Adrenal gland (tissue), 12 donors: ENCODE measurements around the gene GOLT1B. TPM values are rescaled to one million over a fixed set of nuclear protein-coding genes. Genes with fewer than 3 reads are reported as not detected.
"Not testable (repeated sequence)": the region's sequence is repeated elsewhere in the genome, so short reads cannot be mapped to it uniquely, and the experiment has no call there.

Source experiments
- DNase-seq, 7 donors: peaks; one replicate each; pipeline ENCODE4 v3.0.0-alpha.2; 2019 to 2020
- H3K27ac ChIP-seq, 5 donors: fragments of 200-600 bp; sonication (generic) in 4 of 5; 1 replicate in 3 of 5; 2 replicates in 2 of 5; pipeline versions ENCODE4 v1.5.1 to v1.8.0; 2016 to 2020; ENCODE audit warnings: mild to moderate bottlenecking in 1 of 5
- H3K27me3 ChIP-seq: fragments of 200-600 bp; 2 replicates; pipeline ENCODE4 v1.8.0; 2021
- H3K36me3 ChIP-seq, 2 donors: fragments of 200-600 bp; replicated peaks in 1 of 2; 1 replicate in 1 of 2; 2 replicates in 1 of 2; pipeline versions ENCODE4 v1.5.1 to v1.8.0; 2018 to 2022
- H3K4me1 ChIP-seq, 2 donors: fragments of 200-600 bp; replicated peaks in 1 of 2; 1 replicate in 1 of 2; 2 replicates in 1 of 2; pipeline versions ENCODE4 v1.5.1 to v1.8.0; 2018 to 2021
- H3K4me3 ChIP-seq, 4 donors: fragments of 200-600 bp; sonication (generic) in 3 of 4; one replicate each; pipeline ENCODE4 v1.5.1; 2016 to 2018
- H3K9me3 ChIP-seq, 3 donors: fragments of 200-600 bp; sonication (generic) in 1 of 3; replicated peaks in 1 of 3; 1 replicate in 2 of 3; 2 replicates in 1 of 3; pipeline versions ENCODE4 v1.5.1 to v1.8.0; 2016 to 2021
- POLR2A ChIP-seq, 2 donors: fragments of 450-650 bp; IDR thresholded peaks; one replicate each; pipeline ENCODE4 v1.6.1; 2017; ENCODE audit warnings: antibody characterized with exemption in 2 of 2, mild to moderate bottlenecking in 2 of 2, moderate library complexity in 1 of 2
- WGBS, 4 donors: extraction: QIAGEN DNeasy Blood & Tissue Kit in 2 of 4; methylation state at CpG; one replicate each; pipeline versions ENCODE4 v1.1.5 to v1.1.7; 2013 to 2017; 5-methylcytosine and 5-hydroxymethylcytosine counted together
- intact Hi-C, 2 donors: fragments of 100-400 bp; cut with DNase I; formaldehyde crosslinking; loops; one replicate each; pipeline versions ENCODE4 v1.14.1 to v1.15.0; 2022 to 2023
- polyA plus RNA-seq, 3 donors: library from polyadenylated mRNA; stranded (reverse); fragments of 200-250 nt in 2 of 3; fragments of 350-450 nt in 1 of 3; fragmentation: Illumina TruSeq in 1 of 3; extraction: RNeasy Lipid Tissue Mini Kit (QIAGEN cat#74804) in 1 of 3; gene quantifications; one replicate each; pipeline ENCODE4 v1.2.3, GENCODE V29; 2013 to 2014
- total RNA-seq, 9 donors: library from RNA; depleted of rRNA in 4 of 9; stranded (reverse); fragments of >200 nt in 4 of 9; fragments of 120-200 nt in 1 of 9; fragmentation: NEBNext Ultra II Directional in 1 of 9; extraction: Animal tissue kit (Norgen Biotek cat#: 25700) in 1 of 9; gene quantifications; one replicate each; pipeline versions ENCODE4 v1.1.0 to v1.2.4, GENCODE V29; 2013 to 2023
- TF ChIP-seq, protein P1 (sequence below), 6 experiments: fragments of 450-650 bp in 4 of 6; fragments of 200-600 bp in 2 of 6; sonication (generic) in 1 of 6; IDR thresholded peaks; 1 replicate in 5 of 6; 2 replicates in 1 of 6; pipeline versions ENCODE4 v1.5.1 to v1.8.0; 2016 to 2021; ENCODE audit warnings: antibody characterized with exemption in 6 of 6, mild to moderate bottlenecking in 2 of 6, moderate library complexity in 1 of 6
- donor health status: healthy with polysubstance abuse.
- donor health status: Bipolar disorder and iron deficiency.
- donor health status: DM: yes; HTN: yes; CAD: no.
- donor health status: DM: no; HTN: no; CAD: no.
- donor health status: DM: no; HTN: no; CAD: no.
- donor health status: DM: yes; HTN: yes; CAD: no.

The GOLT1B gene
- total and polyA plus RNA-seq, 12 donors = 12.9 to 75.1 (median 35.2) TPM

DNA sequence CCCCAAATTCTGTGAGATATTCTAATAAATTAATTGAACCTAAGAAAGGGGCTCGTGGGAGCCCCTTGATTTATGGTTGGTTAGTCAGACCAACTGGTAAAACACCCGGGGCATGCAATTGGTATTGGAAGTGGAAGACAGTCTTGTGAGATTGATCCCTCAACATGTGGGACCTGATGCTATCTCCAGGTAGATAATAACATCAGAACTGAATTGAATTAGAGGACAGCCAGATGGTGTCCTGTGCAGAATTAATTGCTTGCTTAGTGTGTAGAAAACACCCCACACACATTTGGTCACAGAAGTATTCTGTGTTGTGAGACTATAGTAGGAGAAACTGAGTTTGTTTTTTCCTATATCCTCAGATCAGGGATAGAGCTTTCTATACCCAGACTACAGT lies 42.1 kb upstream of the GOLT1B start:
- intact Hi-C loops = no loop called here
- no peak overlapping the region for H3K4me3 ChIP-seq
- 82 to 87% (median 87%) methylated on average over 2 of the region's 2 CpGs for WGBS, 4 donors

DNA sequence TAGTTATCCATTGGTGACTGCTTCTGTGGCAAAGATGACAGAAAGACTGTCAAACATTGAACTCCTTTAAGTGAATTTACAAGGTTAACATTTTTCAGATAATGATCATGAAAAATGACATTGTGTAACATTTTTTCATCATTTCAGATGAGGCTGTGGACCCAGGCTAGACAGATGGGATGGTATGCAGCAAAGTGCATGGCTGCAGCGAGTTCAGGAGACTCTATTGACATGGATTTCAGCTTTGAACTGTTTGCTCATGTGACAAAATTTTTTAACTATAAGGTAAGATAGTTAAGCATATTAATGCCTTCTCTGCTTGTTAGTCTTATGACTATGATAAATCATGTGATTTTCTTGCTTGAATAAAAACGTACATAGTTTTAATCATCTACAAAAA lies 34.3 kb upstream of the GOLT1B start:
- 78 to 89% (median 80%) methylated on average over 2 of the region's 2 CpGs for WGBS, 4 donors
- DNase-seq, intact Hi-C loops, H3K9me3 ChIP-seq, H3K4me3 ChIP-seq, H3K4me1 ChIP-seq, H3K27ac ChIP-seq, H3K27me3 ChIP-seq: not testable (repeated sequence)
- peaks cover 0 to 54% of the 10 kb centered on the region in 2 donors for H3K36me3 ChIP-seq

More for the DNA sequence above, 42.1 kb upstream of the GOLT1B start:
- Histone ChIP-seq H3K27ac (no peak overlapping the region), H3K36me3 (peaks cover 0 to 40% of the 10 kb centered on the region in 2 donors), H3K27me3 (no peaks in the 10 kb centered on the region), H3K4me1 (no peaks in the 10 kb centered on the region), H3K9me3 (no peaks in the 10 kb centered on the region)
- TF ChIP-seq, protein P1, sequence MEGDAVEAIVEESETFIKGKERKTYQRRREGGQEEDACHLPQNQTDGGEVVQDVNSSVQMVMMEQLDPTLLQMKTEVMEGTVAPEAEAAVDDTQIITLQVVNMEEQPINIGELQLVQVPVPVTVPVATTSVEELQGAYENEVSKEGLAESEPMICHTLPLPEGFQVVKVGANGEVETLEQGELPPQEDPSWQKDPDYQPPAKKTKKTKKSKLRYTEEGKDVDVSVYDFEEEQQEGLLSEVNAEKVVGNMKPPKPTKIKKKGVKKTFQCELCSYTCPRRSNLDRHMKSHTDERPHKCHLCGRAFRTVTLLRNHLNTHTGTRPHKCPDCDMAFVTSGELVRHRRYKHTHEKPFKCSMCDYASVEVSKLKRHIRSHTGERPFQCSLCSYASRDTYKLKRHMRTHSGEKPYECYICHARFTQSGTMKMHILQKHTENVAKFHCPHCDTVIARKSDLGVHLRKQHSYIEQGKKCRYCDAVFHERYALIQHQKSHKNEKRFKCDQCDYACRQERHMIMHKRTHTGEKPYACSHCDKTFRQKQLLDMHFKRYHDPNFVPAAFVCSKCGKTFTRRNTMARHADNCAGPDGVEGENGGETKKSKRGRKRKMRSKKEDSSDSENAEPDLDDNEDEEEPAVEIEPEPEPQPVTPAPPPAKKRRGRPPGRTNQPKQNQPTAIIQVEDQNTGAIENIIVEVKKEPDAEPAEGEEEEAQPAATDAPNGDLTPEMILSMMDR (IDR thresholded peaks at IDR 0.05) = no peak
- TF ChIP-seq POLR2A (IDR thresholded peaks at IDR 0.05) = no peak
- DNase-seq = no peak

DNA sequence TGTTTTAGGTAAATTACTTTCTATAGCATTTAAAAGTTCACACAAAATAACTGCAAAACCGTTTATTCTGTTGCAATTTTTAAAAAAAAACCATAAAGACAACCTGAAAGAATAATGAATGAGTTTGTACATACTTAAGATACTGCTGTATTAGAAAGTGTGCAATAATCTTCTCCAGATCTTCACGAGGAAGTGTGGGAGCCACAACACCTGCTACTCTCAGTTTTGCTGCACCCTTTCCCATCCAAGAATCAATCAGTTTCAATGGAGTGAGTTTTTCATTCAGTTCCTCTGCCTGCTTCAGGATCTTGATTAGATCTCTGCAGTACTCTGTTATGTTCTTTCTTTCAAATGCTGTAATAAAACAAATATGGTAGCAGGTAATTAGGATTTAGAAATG lies 30.3 kb upstream of the GOLT1B start:
- Histone ChIP-seq H3K36me3 (peaks cover 0 to 67% of the 10 kb centered on the region in 2 donors), H3K27me3 (no peaks in the 10 kb centered on the region), H3K4me1 (no peaks in the 10 kb centered on the region), H3K9me3 (no peaks in the 10 kb centered on the region), H3K4me3 (no peak overlapping the region), H3K27ac (no peak overlapping the region)
- intact Hi-C loops = no loop called here
- DNase-seq = no peak
- 82 to 84% (median 83%) methylated on average over 2 of the region's 2 CpGs for WGBS, 4 donors
- TF ChIP-seq POLR2A (IDR thresholded peaks at IDR 0.05) = no peak
- TF ChIP-seq, protein P1 (IDR thresholded peaks at IDR 0.05) = no peak

GRCh38 chr12:21472197-21472823 lies 29.3 kb upstream of the GOLT1B start:
- no peak for DNase-seq
- Histone ChIP-seq H3K36me3 (peaks cover 0 to 72% of the 10 kb centered on the region in 2 donors), H3K4me3 (no peak overlapping the region), H3K27ac (no peak overlapping the region), H3K27me3 (no peaks in the 10 kb centered on the region), H3K9me3 (no peaks in the 10 kb centered on the region), H3K4me1 (no peaks in the 10 kb centered on the region)
- intact Hi-C loops = no loop called here
- WGBS, 4 donors = 93 to 97% (median 94%) methylated on average over 7 of the region's 7 CpGs
- TF ChIP-seq, protein P1 (IDR thresholded peaks at IDR 0.05) = no peak
- no peak for TF ChIP-seq POLR2A (IDR thresholded peaks at IDR 0.05)

DNA sequence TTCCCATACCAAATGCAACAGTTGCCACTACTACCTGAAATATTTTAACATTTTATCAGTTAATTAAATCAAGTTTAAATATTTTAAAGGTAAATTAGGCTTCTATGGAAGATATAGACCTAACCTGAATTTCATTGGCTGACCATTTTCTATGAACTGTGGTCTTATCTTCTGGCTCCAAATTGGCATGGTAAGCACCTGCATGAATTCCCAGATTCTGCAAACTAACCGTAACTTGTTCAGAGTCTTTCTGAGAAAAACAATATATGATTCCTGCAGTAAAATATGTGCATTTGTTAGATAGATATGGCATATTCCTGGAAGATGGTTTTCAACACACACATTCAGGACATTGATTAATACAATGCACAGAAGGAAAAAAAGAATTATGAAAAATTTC lies 26.0 kb upstream of the GOLT1B start:
- TF ChIP-seq POLR2A (IDR thresholded peaks at IDR 0.05) = no peak
- TF ChIP-seq, protein P1 (IDR thresholded peaks at IDR 0.05) = no peak
- intact Hi-C loops = no loop called here
- Histone ChIP-seq H3K27me3 (no peaks in the 10 kb centered on the region), H3K27ac (no peak overlapping the region), H3K36me3 (peaks cover 0 to 64% of the 10 kb centered on the region in 2 donors), H3K4me1 (no peaks in the 10 kb centered on the region), H3K4me3 (no peak overlapping the region), H3K9me3 (no peaks in the 10 kb centered on the region)
- 98 to 100% (median 99%) methylated on average over 1 of the region's 1 CpG for whole genome bisulfite sequencing, 4 donors
- DNase-seq = no peak
